GM18909 (cell line): ENCODE data around the gene CD34.

Source experiments
- ATAC-seq: cut with Tn5 transposase; IDR thresholded peaks from one replicate; pipeline ENCODE4 v1.9.1; 2021; ENCODE audit warnings: mild to moderate bottlenecking; ENCODE audit not compliant: unreplicated experiment, poor library complexity

The CD34 gene

GRCh38 chr1:207858281-207858680 is 52.6 kb downstream of the CD34 start:
- ATAC-seq, result no peak

- ATAC-seq, result no peak
Observed at GRCh38 chr1:207857447-207857846, 53.5 kb downstream of the CD34 start.

- ATAC-seq, result no peak
Observed at GRCh38 chr1:207856276-207857023, 54.5 kb downstream of the CD34 start.

GRCh38 chr1:207854001-207854400 is 56.9 kb downstream of the CD34 start:
- ATAC-seq, result no peak

GRCh38 chr1:207853372-207853757 is 57.6 kb downstream of the CD34 start:
- no peak for ATAC-seq

- ATAC-seq, result no peak
Observed at GRCh38 chr1:207852576-207853371, 58.2 kb downstream of the CD34 start.

GRCh38 chr1:207851696-207852095 is 59.2 kb downstream of the CD34 start:
- ATAC-seq, result no peak

- no peak for ATAC-seq
Observed at GRCh38 chr1:207850621-207851407, 60.1 kb downstream of the CD34 start.

- ATAC-seq, result no peak
Observed at GRCh38 chr1:207849646-207850045, 61.3 kb downstream of the CD34 start.

- ATAC-seq, result no peak
Observed at GRCh38 chr1:207849016-207849415, 61.9 kb downstream of the CD34 start.

- peak; percentile 50 for ATAC-seq
Observed at GRCh38 chr1:207848234-207848633, 62.7 kb downstream of the CD34 start.

- ATAC-seq, result no peak
Observed at GRCh38 chr1:207847116-207847515, 63.8 kb downstream of the CD34 start.

GRCh38 chr1:207845109-207845508 is 65.8 kb downstream of the CD34 start:
- ATAC-seq, result no peak

GRCh38 chr1:207844371-207844770 is 66.6 kb downstream of the CD34 start:
- ATAC-seq, result no peak

- no peak for ATAC-seq
Observed at GRCh38 chr1:207842506-207842905, 68.4 kb downstream of the CD34 start.

GRCh38 chr1:207841901-207842300 is 69.0 kb downstream of the CD34 start:
- no peak for ATAC-seq

- ATAC-seq, result no peak
Observed at GRCh38 chr1:207841293-207841692, 69.6 kb downstream of the CD34 start.

GRCh38 chr1:207840380-207840779 is 70.5 kb downstream of the CD34 start:
- ATAC-seq, result no peak

- no peak for ATAC-seq
Observed at GRCh38 chr1:207839083-207839413, 71.9 kb downstream of the CD34 start.

- ATAC-seq, result no peak
Observed at GRCh38 chr1:207838156-207839082, 72.5 kb downstream of the CD34 start.
